Liver (tissue), 9 donors: Measurements from ENCODE around the gene PITHD1. TPM values are rescaled to one million over a fixed set of nuclear protein-coding genes. Genes with fewer than 3 reads are reported as not detected.

Experiments
- DNase-seq: peaks from one replicate; pipeline ENCODE4 v3.0.0-alpha.2; 2017; ENCODE audit warnings: low spot score
- H3K27ac ChIP-seq, 2 donors: one replicate each; pipeline ENCODE4 v1.7.0; 2013; ENCODE audit warnings: inconsistent platforms in 2 of 2, low read length in 2 of 2, control low read depth in 1 of 2, low read depth in 1 of 2, mild to moderate bottlenecking in 1 of 2
- H3K27me3 ChIP-seq, 4 donors: one replicate each; pipeline versions ENCODE4 v1.6.1 to v1.7.0; 2013; ENCODE audit warnings: low read length in 3 of 4, inconsistent platforms in 1 of 4, mild to moderate bottlenecking in 1 of 4, moderate library complexity in 1 of 4; ENCODE audit not compliant: control insufficient read depth in 4 of 4, insufficient read depth in 4 of 4
- H3K36me3 ChIP-seq, 4 donors: one replicate each; pipeline versions ENCODE4 v1.6.1 to v1.7.0; 2013; ENCODE audit warnings: low read length in 3 of 4, mild to moderate bottlenecking in 3 of 4, low read depth in 1 of 4, moderate library complexity in 1 of 4; ENCODE audit not compliant: control insufficient read depth in 4 of 4, insufficient read depth in 3 of 4
- H3K4me1 ChIP-seq, 4 donors: one replicate each; pipeline versions ENCODE4 v1.6.1 to v1.7.0; 2013; ENCODE audit warnings: low read length in 3 of 4, mild to moderate bottlenecking in 3 of 4, moderate library complexity in 1 of 4; ENCODE audit not compliant: control insufficient read depth in 4 of 4, insufficient read depth in 4 of 4
- H3K4me3 ChIP-seq, 3 donors: one replicate each; pipeline versions ENCODE4 v1.6.1 to v1.7.0; 2013; ENCODE audit warnings: low read length in 3 of 3, control low read depth in 1 of 3, low read depth in 1 of 3, mild to moderate bottlenecking in 1 of 3
- H3K9ac ChIP-seq, 2 donors: one replicate each; pipeline ENCODE4 v1.7.0; 2013; ENCODE audit warnings: low read length in 2 of 2, mild to moderate bottlenecking in 2 of 2, moderate library complexity in 2 of 2, control low read depth in 1 of 2, low read depth in 1 of 2
- H3K9me3 ChIP-seq, 4 donors: one replicate each; pipeline versions ENCODE4 v1.6.1 to v1.7.0; 2013; ENCODE audit warnings: low read length in 3 of 4; ENCODE audit not compliant: control insufficient read depth in 4 of 4
- CTCF ChIP-seq: fragments of 150-350 bp; IDR thresholded peaks from 2 replicates; pipeline ENCODE4 v1.5.1; 2017; ENCODE audit warnings: improper control_type of control experiment, low read depth, low read length; ENCODE audit not compliant: missing input control
- EGR1 ChIP-seq, 2 donors: IDR thresholded peaks; 2 replicates each; pipeline ENCODE4 v1.6.1; 2016 to 2018; ENCODE audit warnings: antibody characterized with exemption in 2 of 2, low read depth in 2 of 2
- FOXA1 ChIP-seq: IDR thresholded peaks from 2 replicates; pipeline ENCODE4 v1.6.1; 2016; ENCODE audit warnings: antibody characterized with exemption
- FOXA2 ChIP-seq: IDR thresholded peaks from 2 replicates; pipeline ENCODE4 v1.6.1; 2016; ENCODE audit warnings: antibody characterized with exemption
- GABPA ChIP-seq, 2 donors: IDR thresholded peaks in 1 of 2; conservative IDR thresholded peaks in 1 of 2; 2 replicates each; pipeline ENCODE4 v1.6.1; 2016; ENCODE audit warnings: antibody characterized with exemption in 2 of 2, mild to moderate bottlenecking in 1 of 2, moderate library complexity in 1 of 2
- HNF4G ChIP-seq: IDR thresholded peaks from 2 replicates; pipeline ENCODE4 v1.6.1; 2016; ENCODE audit warnings: antibody characterized with exemption
- NR2F2 ChIP-seq: IDR thresholded peaks from 2 replicates; pipeline ENCODE4 v1.6.1; 2016; ENCODE audit warnings: antibody characterized with exemption
- RAD21 ChIP-seq, 2 donors: IDR thresholded peaks; 2 replicates each; pipeline ENCODE4 v1.6.1; 2016; ENCODE audit warnings: antibody characterized with exemption in 2 of 2, mild to moderate bottlenecking in 2 of 2
- REST ChIP-seq: IDR thresholded peaks from 2 replicates; pipeline ENCODE4 v1.6.1; 2016; ENCODE audit warnings: antibody characterized with exemption, mild to moderate bottlenecking
- RXRA ChIP-seq, 2 donors: IDR thresholded peaks; 2 replicates each; pipeline ENCODE4 v1.6.1; 2017 to 2018; ENCODE audit warnings: antibody characterized with exemption in 2 of 2, mild to moderate bottlenecking in 1 of 2
- YY1 ChIP-seq: IDR thresholded peaks from 2 replicates; pipeline ENCODE4 v1.6.1; 2016; ENCODE audit warnings: antibody characterized with exemption, mild to moderate bottlenecking
- ZBTB33 ChIP-seq: IDR thresholded peaks from 2 replicates; pipeline ENCODE4 v1.6.1; 2016; ENCODE audit warnings: antibody characterized with exemption
- WGBS: extraction: QIAGEN DNeasy Blood & Tissue Kit; methylation state at CpG from one replicate; pipeline ENCODE4 v1.1.7; 2013; 5-methylcytosine and 5-hydroxymethylcytosine counted together
- polyA plus RNA-seq, 2 donors: library from polyadenylated mRNA; stranded (reverse) in 1 of 2; unstranded in 1 of 2; fragments of 200-250 nt in 1 of 2; fragments of >200 nt in 1 of 2; fragmentation: Nextera tagmentation in 1 of 2; extraction: Ambion mirVana in 1 of 2; gene quantifications; one replicate each; pipeline versions ENCODE4 v1.2.1 to v1.2.3, GENCODE V29; 2013 to 2015
- total RNA-seq, 2 donors: library from RNA; depleted of rRNA; stranded (reverse); fragments of >200 nt; gene quantifications; one replicate each; pipeline ENCODE4 v1.2.3, GENCODE V29; 2014
- TF ChIP-seq, protein P1 (sequence below): IDR thresholded peaks from 2 replicates; pipeline ENCODE4 v1.6.1; 2016; ENCODE audit warnings: antibody characterized with exemption
- donor health status: healthy.
- donor health status: healthy.
- donor health status: healthy.
- donor health status: healthy.
- donor health status: healthy.

PITHD1 gene
- total and polyA plus RNA-seq, 4 donors = 17.1 to 86.4 (median 24.8) TPM

GRCh38 chr1:23757812-23758211 is 20.4 kb upstream of the PITHD1 start:
- Histone ChIP-seq H3K9me3 (no peaks in the 10 kb centered on the region), H3K4me3 (no peak overlapping the region), H3K27ac (no peak overlapping the region), H3K36me3 (peaks cover 32 to 77% (median 74%) of the 10 kb centered on the region in 4 donors), H3K4me1 (peaks cover 2 to 9% (median 5%) of the 10 kb centered on the region in 4 donors), H3K9ac (no peak overlapping the region), H3K27me3 (no peaks in the 10 kb centered on the region)
- TF ChIP-seq HNF4G = no peak
- no peak for TF ChIP-seq EGR1 (IDR thresholded peaks at IDR 0.05; ENCODE audit: low read depth in 2 of 2)
- no peak for TF ChIP-seq REST
- no peak for TF ChIP-seq RXRA (IDR thresholded peaks at IDR 0.05)
- TF ChIP-seq CTCF = no peak
- no peak for TF ChIP-seq GABPA (IDR thresholded peaks at IDR 0.05 in 1 of 2, conservative IDR thresholded peaks at IDR 0.05 in 1 of 2)
- TF ChIP-seq FOXA1 = no peak
- no peak for TF ChIP-seq YY1
- no peak for TF ChIP-seq NR2F2
- DNase-seq = no peak
- 89% methylated on average over 1 of the region's 1 CpG for WGBS

DNA sequence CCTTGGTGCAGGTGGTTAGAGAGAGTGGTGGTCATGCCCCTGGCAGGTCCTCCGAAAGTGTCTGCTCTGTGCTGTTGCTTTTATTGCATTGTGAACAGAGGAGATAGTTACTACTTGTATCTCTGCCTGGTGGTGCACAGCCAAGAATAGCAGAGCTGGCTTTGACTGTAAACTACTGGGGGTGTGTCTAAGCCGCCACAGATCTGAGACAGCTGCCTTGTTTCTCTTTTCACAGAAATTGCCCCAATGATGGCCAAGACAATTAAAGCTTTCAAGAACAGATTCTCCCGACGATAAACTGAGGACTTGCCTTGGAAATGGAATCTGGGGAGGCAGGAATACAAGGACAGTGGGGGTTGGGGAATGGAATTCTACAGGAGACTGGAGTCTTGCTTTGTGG is 18.9 kb upstream of the PITHD1 start:
- Histone ChIP-seq H3K9ac (no peak overlapping the region), H3K9me3 (no peaks in the 10 kb centered on the region), H3K27me3 (no peaks in the 10 kb centered on the region), H3K4me1 (peaks cover 6 to 20% (median 14%) of the 10 kb centered on the region in 4 donors), H3K27ac (no peak overlapping the region), H3K4me3 (no peak overlapping the region), H3K36me3 (peaks cover 26 to 62% (median 59%) of the 10 kb centered on the region in 4 donors)
- whole genome bisulfite sequencing = 76% methylated on average over 4 of the region's 4 CpGs
- no peak for DNase-seq
- TF ChIP-seq, protein P1, sequence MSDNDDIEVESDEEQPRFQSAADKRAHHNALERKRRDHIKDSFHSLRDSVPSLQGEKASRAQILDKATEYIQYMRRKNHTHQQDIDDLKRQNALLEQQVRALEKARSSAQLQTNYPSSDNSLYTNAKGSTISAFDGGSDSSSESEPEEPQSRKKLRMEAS = no peak
- no peak for TF ChIP-seq ZBTB33
- no peak for TF ChIP-seq GABPA (IDR thresholded peaks at IDR 0.05 in 1 of 2, conservative IDR thresholded peaks at IDR 0.05 in 1 of 2)
- TF ChIP-seq FOXA2 = no peak
- TF ChIP-seq RAD21 (IDR thresholded peaks at IDR 0.05) = no peak
